Panc1 (cell line): Measurements from ENCODE around the gene PPP1R14B. TPM values are rescaled to one million over a fixed set of nuclear protein-coding genes. Genes with fewer than 3 reads are reported as not detected.
A peak's percentile ranks its signal among the peaks of the same experiment; 100 is the strongest.

ENCODE experiments used
- ATAC-seq: fragments of 200-7000 bp; cut with Tn5 transposase; 2 replicates; pipeline ENCODE4 v1.9.1; 2020; ENCODE audit warnings: mild to moderate bottlenecking, moderate library complexity
- Bru-seq: library from RNA; stranded (reverse); fragments of 400-500 nt; gene quantifications from one replicate; lab custom pipeline; 2021; lab: Mats Ljungman, UMichigan
- BruChase-seq, 2 experiments: library from RNA; stranded (reverse); fragments of 400-500 nt; gene quantifications; one replicate each; lab custom pipeline; 2021; lab: Mats Ljungman, UMichigan
- BruUV-seq: library from RNA; stranded (reverse); fragments of 400-500 nt; replicated peaks from 2 replicates; lab custom pipeline; 2021; lab: Mats Ljungman, UMichigan
- CTCF ChIA-PET: fragments of 300-600 bp; sonication (Branson Sonifier 250); formaldehyde crosslinking; loops from one replicate; lab custom pipeline; 2022; ENCODE audit warnings: antibody characterized with exemption; lab: Charles Lee
- POLR2A ChIA-PET: fragments of 300-600 bp; sonication (Branson Sonifier 250); formaldehyde crosslinking; loops from one replicate; lab custom pipeline; 2022; ENCODE audit warnings: antibody characterized with exemption; lab: Charles Lee
- DNase-seq: peaks from one replicate; pipeline ENCODE4 v3.0.0-alpha.2; 2010; ENCODE audit warnings: low read depth, low spot score
- H3K27ac ChIP-seq: 2 replicates; pipeline ENCODE4 v1.5.1; 2011; ENCODE audit warnings: mild to moderate bottlenecking, low read length, inconsistent platforms
- H3K27me3 ChIP-seq: fragments of 200-500 bp; sonication (Bioruptor generic); 2 replicates; pipeline ENCODE4 v1.6.0; 2014; ENCODE audit warnings: low read length, inconsistent platforms; ENCODE audit not compliant: control insufficient read depth, insufficient read depth
- H3K36me3 ChIP-seq: fragments of 200-500 bp; sonication (Bioruptor generic); 2 replicates; pipeline ENCODE4 v1.5.1; 2014; ENCODE audit warnings: inconsistent platforms, mild to moderate bottlenecking, low read length, moderate library complexity; ENCODE audit not compliant: control insufficient read depth, insufficient read depth
- H3K4me1 ChIP-seq: 2 replicates; pipeline ENCODE4 v1.5.1; 2011; ENCODE audit warnings: inconsistent platforms, mild to moderate bottlenecking, low read length, moderate library complexity; ENCODE audit not compliant: control insufficient read depth, insufficient read depth
- H3K4me3 ChIP-seq, 2 experiments: 2 replicates each; pipeline ENCODE4 v1.5.1; 2011 to 2012; ENCODE audit warnings: low read depth in 2 of 2, low read length in 2 of 2, mild to moderate bottlenecking in 2 of 2, inconsistent platforms in 1 of 2, moderate library complexity in 1 of 2
- H3K9me3 ChIP-seq: fragments of 200-500 bp; sonication (Bioruptor generic); 2 replicates; pipeline ENCODE4 v1.5.1; 2014; ENCODE audit warnings: low read depth, mild to moderate bottlenecking, inconsistent platforms, low read length, moderate library complexity; ENCODE audit not compliant: control insufficient read depth, insufficient read depth
- POLR2AphosphoS5 ChIP-seq: IDR thresholded peaks from 2 replicates; pipeline ENCODE4 v1.6.1; 2012; ENCODE audit warnings: mild to moderate bottlenecking, low read depth, low read length, moderate library complexity
- SIN3A ChIP-seq: IDR thresholded peaks from 2 replicates; pipeline ENCODE4 v1.6.1; 2012; ENCODE audit warnings: low read depth, mild to moderate bottlenecking, low read length, moderate library complexity, borderline replicate concordance; ENCODE audit not compliant: insufficient read depth
- TCF7L2 ChIP-seq: IDR thresholded peaks from 2 replicates; pipeline ENCODE4 v1.6.1; 2011; ENCODE audit warnings: mild to moderate bottlenecking, low read depth, low read length, inconsistent platforms
- in situ Hi-C: cut with HindIII; loops from 2 replicates; pipeline ENCODE4 v1.10.0; 2016; ENCODE audit warnings: low sequenced_read_pairs, low pct_unique_long_range_greater_than_20kb
- intact Hi-C: fragments of 100-400 bp; cut with micrococcal nuclease; formaldehyde crosslinking; loops from one replicate; pipeline ENCODE4 v1.10.0; 2022; ENCODE audit not compliant: unreplicated experiment
- long read RNA-seq: library from polyadenylated mRNA; unstranded; transcript quantifications from one replicate; pipeline ENCODE4 v2.0.0, GENCODE V29; 2021; ENCODE audit not compliant: unreplicated experiment
- polyA plus RNA-seq: library from polyadenylated mRNA; unstranded; fragments of >200 nt; gene quantifications from one replicate; pipeline ENCODE4 v1.2.1, GENCODE V29; 2012; ENCODE audit warnings: missing spikeins; ENCODE audit not compliant: insufficient read length
- total RNA-seq: library from RNA; stranded (reverse); gene quantifications from one replicate; pipeline ENCODE4 v1.2.1, GENCODE V29; 2021; ENCODE audit not compliant: unreplicated experiment
- TF ChIP-seq, protein P1 (sequence below), 2 experiments: IDR thresholded peaks; 2 replicates each; pipeline ENCODE4 v1.6.1; 2011 to 2012; ENCODE audit warnings: low read depth in 2 of 2, control low read depth in 1 of 2, low read length in 1 of 2, mild to moderate bottlenecking in 1 of 2, moderate library complexity in 1 of 2; ENCODE audit not compliant: insufficient read depth in 1 of 2
- TF ChIP-seq, protein P2 (sequence below): fragments of 450-650 bp; IDR thresholded peaks from 2 replicates; pipeline ENCODE4 v1.5.1; 2017; ENCODE audit warnings: mild to moderate bottlenecking

Gene PPP1R14B, protein sequence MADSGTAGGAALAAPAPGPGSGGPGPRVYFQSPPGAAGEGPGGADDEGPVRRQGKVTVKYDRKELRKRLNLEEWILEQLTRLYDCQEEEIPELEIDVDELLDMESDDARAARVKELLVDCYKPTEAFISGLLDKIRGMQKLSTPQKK
- total RNA-seq (261 TPM), Bru-seq, nascent RNA (percentile 81 among the genes with signal in this experiment), BruChase-seq, experiment 1, labeled RNA remaining after a 2-hour chase (percentile 89 among the genes with signal in this experiment), BruChase-seq, experiment 2, labeled RNA remaining after a 6-hour chase (percentile 95 among the genes with signal in this experiment)
- 287 TPM for polyA plus RNA-seq
- long read RNA-seq, transcript PPP1R14B-201 (4 exons, 982 nt): major isoform, 169 of 198 reads
- long read RNA-seq, partial matches to known transcripts: 2 of 198 reads
- long read RNA-seq, other reads (novel, unspliced or antisense): 26 of 198 reads

DNA sequence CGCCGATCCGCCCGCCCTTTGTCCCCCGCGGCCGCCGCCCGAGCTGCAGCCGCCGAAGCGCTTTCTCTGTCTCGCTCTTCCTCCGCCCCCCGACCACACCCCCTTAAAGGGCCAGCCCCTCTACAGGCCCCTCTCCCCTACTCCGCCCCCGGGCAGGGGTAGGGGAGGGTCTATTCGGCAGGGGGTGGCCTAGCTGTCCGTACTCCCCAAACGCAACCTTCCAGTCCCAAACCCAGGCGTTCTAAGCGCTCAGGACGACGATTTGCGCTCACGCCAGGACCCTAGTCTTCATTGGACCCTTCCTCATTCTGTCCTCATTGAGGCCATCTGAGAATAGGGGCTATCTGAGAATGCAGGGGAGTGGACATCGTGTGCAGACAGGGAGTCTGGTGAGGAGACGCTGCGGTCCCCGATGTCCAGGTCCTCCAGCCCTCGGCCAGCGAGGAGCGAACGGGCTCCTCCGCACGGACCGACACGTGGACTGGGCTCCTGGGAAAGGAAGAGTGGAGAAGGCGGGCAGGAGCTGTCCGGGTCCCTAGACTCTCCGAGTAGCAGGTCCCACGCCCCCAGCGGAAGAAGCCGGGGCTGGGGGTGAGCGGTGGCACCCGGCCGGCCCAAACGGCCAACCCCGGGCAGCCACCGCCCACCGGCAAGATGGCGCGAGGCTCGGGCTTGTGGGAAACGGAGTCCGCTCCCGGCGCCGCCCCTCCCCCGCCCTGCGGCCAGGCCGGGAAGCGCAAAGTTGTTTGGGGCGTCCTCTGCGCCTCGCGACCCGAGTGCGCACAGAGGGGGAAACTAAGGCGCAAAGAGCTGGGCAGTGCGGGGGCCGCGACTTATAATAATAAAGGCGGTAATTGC, at the start of gene PPP1R14B:
TSS of gene PPP1R14B (minus strand) at position 73 of the 858 bp plus-strand sequence. CDS start 270 bp downstream, outside the sequence.
- Histone ChIP-seq H3K9me3 (no peaks in the 10 kb centered on the region), H3K36me3 (peaks cover 7% of the 10 kb centered on the region; the same call in 1 of the 2 replicates), H3K27me3 (no peaks in the 10 kb centered on the region), H3K4me1 (peaks cover 54% of the 10 kb centered on the region), H3K4me3 (peak within 1 kb of the TSS; percentile 85 to 95), H3K27ac (peak within 1 kb of the TSS; percentile 99)
- TF ChIP-seq, protein P1, sequence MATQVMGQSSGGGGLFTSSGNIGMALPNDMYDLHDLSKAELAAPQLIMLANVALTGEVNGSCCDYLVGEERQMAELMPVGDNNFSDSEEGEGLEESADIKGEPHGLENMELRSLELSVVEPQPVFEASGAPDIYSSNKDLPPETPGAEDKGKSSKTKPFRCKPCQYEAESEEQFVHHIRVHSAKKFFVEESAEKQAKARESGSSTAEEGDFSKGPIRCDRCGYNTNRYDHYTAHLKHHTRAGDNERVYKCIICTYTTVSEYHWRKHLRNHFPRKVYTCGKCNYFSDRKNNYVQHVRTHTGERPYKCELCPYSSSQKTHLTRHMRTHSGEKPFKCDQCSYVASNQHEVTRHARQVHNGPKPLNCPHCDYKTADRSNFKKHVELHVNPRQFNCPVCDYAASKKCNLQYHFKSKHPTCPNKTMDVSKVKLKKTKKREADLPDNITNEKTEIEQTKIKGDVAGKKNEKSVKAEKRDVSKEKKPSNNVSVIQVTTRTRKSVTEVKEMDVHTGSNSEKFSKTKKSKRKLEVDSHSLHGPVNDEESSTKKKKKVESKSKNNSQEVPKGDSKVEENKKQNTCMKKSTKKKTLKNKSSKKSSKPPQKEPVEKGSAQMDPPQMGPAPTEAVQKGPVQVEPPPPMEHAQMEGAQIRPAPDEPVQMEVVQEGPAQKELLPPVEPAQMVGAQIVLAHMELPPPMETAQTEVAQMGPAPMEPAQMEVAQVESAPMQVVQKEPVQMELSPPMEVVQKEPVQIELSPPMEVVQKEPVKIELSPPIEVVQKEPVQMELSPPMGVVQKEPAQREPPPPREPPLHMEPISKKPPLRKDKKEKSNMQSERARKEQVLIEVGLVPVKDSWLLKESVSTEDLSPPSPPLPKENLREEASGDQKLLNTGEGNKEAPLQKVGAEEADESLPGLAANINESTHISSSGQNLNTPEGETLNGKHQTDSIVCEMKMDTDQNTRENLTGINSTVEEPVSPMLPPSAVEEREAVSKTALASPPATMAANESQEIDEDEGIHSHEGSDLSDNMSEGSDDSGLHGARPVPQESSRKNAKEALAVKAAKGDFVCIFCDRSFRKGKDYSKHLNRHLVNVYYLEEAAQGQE (IDR thresholded peaks at IDR 0.05; ENCODE audit: insufficient read depth in 1 of 2, low read depth in 2 of 2, low read length in 1 of 2): no peak
- TF ChIP-seq POLR2AphosphoS5: peak; percentile 62; the same call in 1 of the 2 replicates
- TF ChIP-seq SIN3A: peak; percentile 63; the same call in 1 of the 2 replicates
- BruUV-seq: no TSS peak
- ATAC-seq (peak; percentile 67), DNase-seq (no peak)
- ChIA-PET CTCF (no interaction called here), POLR2A (no interaction called here)
- intact Hi-C loops (loop anchor here (10.0 kb wide), 1 partner anchor 58 kb away; the partner anchor contains the start of genes CATSPERZ and ESRRA), in situ Hi-C loops (no loop called here)

DNA sequence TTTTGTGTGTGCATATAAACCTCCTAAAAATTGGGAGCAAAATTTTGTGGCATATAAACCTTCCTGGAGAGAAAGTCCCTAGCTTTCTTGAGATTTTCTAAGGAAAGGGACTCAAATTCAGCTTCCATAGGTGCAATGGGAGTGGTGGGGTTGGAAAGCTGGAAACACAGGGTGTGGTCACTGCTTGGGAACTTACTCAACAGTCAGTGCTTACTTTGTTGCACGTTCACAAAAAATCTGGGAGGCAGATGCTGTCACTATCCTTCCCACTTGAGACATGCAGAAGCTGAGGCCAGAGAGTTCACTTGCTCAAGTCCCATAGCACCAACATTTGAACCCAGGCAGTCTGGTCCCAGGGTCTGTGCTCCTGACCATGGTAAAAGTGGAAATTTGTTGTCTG, 49.5 kb upstream of the PPP1R14B start:
- Histone ChIP-seq H3K36me3 (no peaks in the 10 kb centered on the region), H3K27me3 (no peaks in the 10 kb centered on the region; the same call in none of the 2 replicates), H3K4me3 (no peak overlapping the region), H3K9me3 (no peaks in the 10 kb centered on the region), H3K27ac (no peak overlapping the region), H3K4me1 (peaks cover 6% of the 10 kb centered on the region)
- no peak for TF ChIP-seq SIN3A
- no peak for TF ChIP-seq POLR2AphosphoS5
- no peak for TF ChIP-seq TCF7L2
- TF ChIP-seq, protein P1 (IDR thresholded peaks at IDR 0.05; ENCODE audit: insufficient read depth in 1 of 2, low read depth in 2 of 2, low read length in 1 of 2): no peak
- TF ChIP-seq, protein P2, sequence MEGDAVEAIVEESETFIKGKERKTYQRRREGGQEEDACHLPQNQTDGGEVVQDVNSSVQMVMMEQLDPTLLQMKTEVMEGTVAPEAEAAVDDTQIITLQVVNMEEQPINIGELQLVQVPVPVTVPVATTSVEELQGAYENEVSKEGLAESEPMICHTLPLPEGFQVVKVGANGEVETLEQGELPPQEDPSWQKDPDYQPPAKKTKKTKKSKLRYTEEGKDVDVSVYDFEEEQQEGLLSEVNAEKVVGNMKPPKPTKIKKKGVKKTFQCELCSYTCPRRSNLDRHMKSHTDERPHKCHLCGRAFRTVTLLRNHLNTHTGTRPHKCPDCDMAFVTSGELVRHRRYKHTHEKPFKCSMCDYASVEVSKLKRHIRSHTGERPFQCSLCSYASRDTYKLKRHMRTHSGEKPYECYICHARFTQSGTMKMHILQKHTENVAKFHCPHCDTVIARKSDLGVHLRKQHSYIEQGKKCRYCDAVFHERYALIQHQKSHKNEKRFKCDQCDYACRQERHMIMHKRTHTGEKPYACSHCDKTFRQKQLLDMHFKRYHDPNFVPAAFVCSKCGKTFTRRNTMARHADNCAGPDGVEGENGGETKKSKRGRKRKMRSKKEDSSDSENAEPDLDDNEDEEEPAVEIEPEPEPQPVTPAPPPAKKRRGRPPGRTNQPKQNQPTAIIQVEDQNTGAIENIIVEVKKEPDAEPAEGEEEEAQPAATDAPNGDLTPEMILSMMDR: no peak
- in situ Hi-C loops (no loop called here), intact Hi-C loops (no loop called here)
- ATAC-seq: no peak
- POLR2A ChIA-PET: no interaction called here
- CTCF ChIA-PET: no interaction called here
- no TSS peak for BruUV-seq
- DNase-seq: no peak
